GM19324 (cell line): ENCODE data around the gene MUC5B.

ENCODE experiments used
- ATAC-seq: cut with Tn5 transposase; IDR thresholded peaks from one replicate; pipeline ENCODE4 v1.9.1; 2021; ENCODE audit warnings: mild to moderate bottlenecking, moderate library complexity; ENCODE audit not compliant: unreplicated experiment, low FRiP score

The MUC5B gene

GRCh38 chr11:1218788-1219445 lies 3.9 kb upstream of the MUC5B start:
- ATAC-seq = no peak

GRCh38 chr11:1219446-1219833 lies 3.4 kb upstream of the MUC5B start:
- no peak for ATAC-seq

GRCh38 chr11:1219834-1220815 lies 2.7 kb upstream of the MUC5B start:
- ATAC-seq = no peak

GRCh38 chr11:1220941-1221721 lies 1.7 kb upstream of the MUC5B start:
- no peak for ATAC-seq

- no peak for ATAC-seq
These were observed 986 bp upstream of the MUC5B start for GRCh38 chr11:1221848-1222311.

- ATAC-seq = no peak
These were observed 662 bp downstream of the MUC5B start for GRCh38 chr11:1223346-1224110.

GRCh38 chr11:1224111-1224490 lies 1.2 kb downstream of the MUC5B start:
- no peak for ATAC-seq

GRCh38 chr11:1224491-1225385 lies 1.9 kb downstream of the MUC5B start:
- ATAC-seq = no peak

GRCh38 chr11:1225386-1226225 lies 2.7 kb downstream of the MUC5B start:
- no peak for ATAC-seq

- no peak for ATAC-seq
These were observed 3.5 kb downstream of the MUC5B start for GRCh38 chr11:1226226-1226985.

- no peak for ATAC-seq
These were observed 4.2 kb downstream of the MUC5B start for GRCh38 chr11:1226986-1227550.

GRCh38 chr11:1227551-1228100 lies 4.8 kb downstream of the MUC5B start:
- ATAC-seq = no peak

GRCh38 chr11:1228101-1228821 lies 5.4 kb downstream of the MUC5B start:
- no peak for ATAC-seq

GRCh38 chr11:1228921-1229451 lies 6.1 kb downstream of the MUC5B start:
- ATAC-seq = no peak

GRCh38 chr11:1229471-1230120 lies 6.7 kb downstream of the MUC5B start:
- no peak for ATAC-seq

GRCh38 chr11:1230121-1230455 lies 7.2 kb downstream of the MUC5B start:
- no peak for ATAC-seq
